ENCODE results near the gene DBN1. TPM values are rescaled to one million over a fixed set of nuclear protein-coding genes. Genes with fewer than 3 reads are reported as not detected.

Gene DBN1
- total and polyA plus RNA-seq, 4 donors, result 23.7 to 140 (median 67.6) TPM

DNA sequence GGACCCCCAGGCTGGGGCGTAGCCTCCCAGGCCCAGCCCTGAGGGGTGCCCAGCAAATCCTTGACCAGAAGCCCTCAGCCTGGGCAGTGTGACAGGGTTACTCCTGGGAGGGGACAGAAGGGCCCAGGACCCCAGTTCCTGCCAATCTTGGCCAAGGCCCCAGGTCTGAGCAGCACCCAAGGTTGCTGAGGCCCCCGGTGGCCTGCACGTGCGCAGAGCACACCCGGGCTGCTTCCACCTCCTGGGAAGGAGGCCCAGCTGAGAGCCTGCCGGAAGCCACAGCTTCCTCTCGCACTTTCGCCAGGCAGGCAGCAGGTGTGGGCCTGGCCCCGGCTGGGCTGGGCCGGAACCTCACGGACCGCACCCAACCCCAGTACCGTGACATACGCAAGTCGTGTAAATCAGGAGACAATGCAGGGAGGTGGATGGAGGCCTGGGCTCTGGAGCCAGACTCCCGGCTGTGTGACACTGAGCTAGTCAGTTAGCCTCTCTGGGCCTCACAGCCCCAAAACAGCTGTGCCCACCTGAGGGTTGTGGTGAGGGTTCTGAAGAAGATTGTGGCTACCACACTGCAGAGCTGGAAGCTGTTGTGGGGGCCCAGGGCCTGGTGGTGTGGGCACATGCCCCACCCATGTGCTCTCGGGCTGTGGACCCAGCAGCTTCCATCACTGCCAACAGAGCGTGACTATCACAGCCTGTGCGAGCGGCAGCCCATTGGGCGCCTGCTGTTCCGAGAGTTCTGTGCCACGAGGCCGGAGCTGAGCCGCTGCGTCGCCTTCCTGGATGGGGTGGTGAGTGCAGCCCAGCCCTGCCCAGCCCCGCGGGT is 41.9 kb downstream of the DBN1 start:
- Histone ChIP-seq H3K4me3 (ENCODE audit: low read length in 2 of 2) (no peak overlapping the region), H3K27me3 (ENCODE audit: control insufficient read depth in 1 of 2, insufficient read depth in 2 of 2, low read length in 1 of 2) (no peaks in the 10 kb centered on the region), H3K36me3 (ENCODE audit: control insufficient read depth in 1 of 2, insufficient read depth in 2 of 2, low read length in 1 of 2) (no peaks in the 10 kb centered on the region), H3K4me1 (ENCODE audit: control insufficient read depth in 1 of 2, insufficient read depth in 2 of 2, low read length in 2 of 2) (peaks cover 0 to 3% of the 10 kb centered on the region in 2 donors), H3K27ac (ENCODE audit: low read depth in 1 of 2, low read length in 2 of 2) (no peak overlapping the region), H3K9me3 (ENCODE audit: control insufficient read depth, low read length) (no peaks in the 10 kb centered on the region)
- peak; percentile 60 to 77 for DNase-seq
- ATAC-seq (ENCODE audit: low FRiP score), result no peak
- intact Hi-C loops (cut with DNase I), result no loop called here
- 82 to 88% methylated on average over 28 to 29 of the region's 29 CpGs for WGBS, 2 donors

DNA sequence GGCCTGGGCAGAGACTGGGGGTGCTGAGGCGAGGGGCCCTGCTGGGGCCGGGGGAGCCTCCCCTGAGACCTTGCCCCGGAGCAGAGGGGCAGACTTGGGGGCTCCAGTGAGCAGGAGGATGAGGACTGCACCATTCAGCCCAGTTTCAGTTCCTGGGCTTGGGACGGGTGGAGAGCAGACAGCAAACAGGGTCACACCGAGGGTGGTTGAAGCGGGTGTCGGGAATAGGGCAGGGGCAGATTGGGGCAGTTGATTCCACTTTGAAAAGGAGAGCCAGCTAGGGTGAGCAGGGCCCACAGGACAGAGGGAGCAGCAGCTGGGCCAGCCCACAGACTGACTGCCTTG is 42.5 kb downstream of the DBN1 start:
- Histone ChIP-seq H3K4me3 (ENCODE audit: low read length in 2 of 2) (no peak overlapping the region), H3K9me3 (ENCODE audit: control insufficient read depth, low read length) (no peaks in the 10 kb centered on the region), H3K27me3 (ENCODE audit: control insufficient read depth in 1 of 2, insufficient read depth in 2 of 2, low read length in 1 of 2) (no peaks in the 10 kb centered on the region), H3K27ac (ENCODE audit: low read depth in 1 of 2, low read length in 2 of 2) (no peak overlapping the region), H3K36me3 (ENCODE audit: control insufficient read depth in 1 of 2, insufficient read depth in 2 of 2, low read length in 1 of 2) (no peaks in the 10 kb centered on the region), H3K4me1 (ENCODE audit: control insufficient read depth in 1 of 2, insufficient read depth in 2 of 2, low read length in 2 of 2) (peaks cover 0 to 3% of the 10 kb centered on the region in 2 donors)
- 92 to 99% methylated on average over 7 of the region's 7 CpGs for WGBS, 2 donors
- ATAC-seq (ENCODE audit: low FRiP score) (no peak), DNase-seq (no peak)
- intact Hi-C loops (cut with DNase I), result no loop called here

DNA sequence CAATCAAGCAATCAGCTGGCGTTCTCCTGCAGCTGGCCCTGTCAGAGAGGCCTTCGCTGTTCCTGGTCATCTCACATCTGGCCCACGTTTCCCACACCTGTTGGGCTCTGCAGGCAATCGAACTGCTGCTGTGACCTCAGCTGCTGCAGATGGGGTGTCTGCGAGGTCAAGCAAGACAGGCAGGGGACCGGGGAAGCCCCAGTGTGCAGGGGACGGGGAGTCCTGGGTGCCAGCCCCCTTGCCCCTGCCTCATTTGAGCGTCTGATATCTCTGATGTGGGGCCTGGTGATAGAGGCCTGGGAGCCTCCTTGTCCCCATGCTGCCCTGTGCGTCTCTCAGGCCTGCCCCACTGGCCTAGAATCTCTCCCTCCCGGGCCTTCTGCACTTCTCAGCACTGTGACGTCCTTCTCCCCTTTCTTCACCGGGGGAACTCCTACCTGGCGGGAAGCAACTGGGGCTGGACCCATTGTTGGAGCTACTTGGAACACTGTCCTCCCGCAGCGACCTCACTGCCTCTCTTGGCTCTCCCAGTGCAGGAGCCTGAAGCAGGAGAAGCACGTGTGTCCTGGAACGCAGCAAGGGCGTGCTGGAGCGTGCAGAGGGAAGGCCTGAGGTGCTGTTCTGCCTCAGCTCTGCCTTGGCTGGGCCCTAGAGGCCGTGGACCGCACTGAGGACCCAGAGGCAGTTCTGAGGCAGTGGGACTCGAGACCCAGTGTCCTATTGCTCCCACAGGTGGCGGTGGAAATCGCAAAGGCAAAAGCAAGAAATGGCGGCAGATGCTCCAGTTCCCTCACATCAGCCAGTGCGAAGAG is 43.1 kb downstream of the DBN1 start:
- DNase-seq (peak in 1 of 2 donors; percentile 49), ATAC-seq (ENCODE audit: low FRiP score) (no peak)
- WGBS, 2 donors, result 94 to 95% methylated on average over 26 of the region's 26 CpGs
- no peak overlapping the region for H3K27ac ChIP-seq (ENCODE audit: low read depth in 1 of 2, low read length in 2 of 2)
- H3K9me3 ChIP-seq (ENCODE audit: control insufficient read depth, low read length), result no peaks in the 10 kb centered on the region
- intact Hi-C loops (cut with DNase I), result no loop called here
- H3K4me3 ChIP-seq (ENCODE audit: low read length in 2 of 2), result no peak overlapping the region
- no peaks in the 10 kb centered on the region for H3K27me3 ChIP-seq (ENCODE audit: control insufficient read depth in 1 of 2, insufficient read depth in 2 of 2, low read length in 1 of 2)
- peaks cover 0 to 3% of the 10 kb centered on the region in 2 donors for H3K4me1 ChIP-seq (ENCODE audit: control insufficient read depth in 1 of 2, insufficient read depth in 2 of 2, low read length in 2 of 2)
- H3K36me3 ChIP-seq (ENCODE audit: control insufficient read depth in 1 of 2, insufficient read depth in 2 of 2, low read length in 1 of 2), result no peaks in the 10 kb centered on the region

DNA sequence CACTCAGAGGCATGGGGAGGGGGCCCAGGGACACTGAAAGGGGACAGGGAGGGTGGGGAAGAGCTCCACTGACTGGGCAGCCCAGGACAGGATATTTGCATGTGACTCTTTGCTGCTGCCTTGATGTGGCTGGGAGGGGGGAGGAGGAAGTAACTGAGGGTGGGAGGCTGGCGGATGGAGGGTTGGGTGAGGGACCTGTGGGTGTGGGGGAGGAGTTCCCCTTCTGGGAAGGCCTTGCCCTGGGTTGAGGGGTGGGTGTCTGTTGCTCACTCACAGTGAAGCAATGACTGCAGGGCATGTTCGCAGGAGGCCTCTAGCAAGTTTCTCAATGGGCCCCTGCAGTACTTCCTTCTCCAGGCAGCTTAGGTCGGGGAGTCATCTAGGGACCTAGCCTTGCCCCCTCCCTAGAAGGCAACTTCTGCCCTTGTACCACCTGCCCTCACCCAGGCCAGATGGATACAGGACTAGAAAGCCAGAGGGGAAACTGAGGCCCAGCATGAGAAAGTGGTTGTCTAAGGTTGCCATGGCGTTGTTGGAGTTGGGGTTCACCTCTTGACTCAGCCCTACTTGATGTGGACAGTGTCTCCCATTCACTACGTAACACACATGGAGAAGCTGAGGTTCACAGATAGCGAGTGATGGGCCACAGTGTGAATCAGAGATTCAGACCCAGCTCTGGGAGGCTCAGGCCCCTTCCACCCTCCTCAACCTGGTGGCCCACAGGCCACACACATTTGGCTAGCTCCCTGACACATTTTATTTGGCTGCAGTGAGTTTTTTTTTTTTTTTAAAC is 44.0 kb downstream of the DBN1 start:
- 90 to 91% methylated on average over 6 of the region's 6 CpGs for WGBS, 2 donors
- Histone ChIP-seq H3K4me1 (ENCODE audit: control insufficient read depth in 1 of 2, insufficient read depth in 2 of 2, low read length in 2 of 2) (peaks cover 0 to 3% of the 10 kb centered on the region in 2 donors), H3K9me3 (ENCODE audit: control insufficient read depth, low read length) (no peaks in the 10 kb centered on the region), H3K27me3 (ENCODE audit: control insufficient read depth in 1 of 2, insufficient read depth in 2 of 2, low read length in 1 of 2) (no peaks in the 10 kb centered on the region), H3K4me3 (ENCODE audit: low read length in 2 of 2) (no peak overlapping the region), H3K27ac (ENCODE audit: low read depth in 1 of 2, low read length in 2 of 2) (no peak overlapping the region), H3K36me3 (ENCODE audit: control insufficient read depth in 1 of 2, insufficient read depth in 2 of 2, low read length in 1 of 2) (no peaks in the 10 kb centered on the region)
- DNase-seq, result peak; percentile 80 to 90
- intact Hi-C loops (cut with DNase I), result no loop called here
- no peak for ATAC-seq (ENCODE audit: low FRiP score)

DNA sequence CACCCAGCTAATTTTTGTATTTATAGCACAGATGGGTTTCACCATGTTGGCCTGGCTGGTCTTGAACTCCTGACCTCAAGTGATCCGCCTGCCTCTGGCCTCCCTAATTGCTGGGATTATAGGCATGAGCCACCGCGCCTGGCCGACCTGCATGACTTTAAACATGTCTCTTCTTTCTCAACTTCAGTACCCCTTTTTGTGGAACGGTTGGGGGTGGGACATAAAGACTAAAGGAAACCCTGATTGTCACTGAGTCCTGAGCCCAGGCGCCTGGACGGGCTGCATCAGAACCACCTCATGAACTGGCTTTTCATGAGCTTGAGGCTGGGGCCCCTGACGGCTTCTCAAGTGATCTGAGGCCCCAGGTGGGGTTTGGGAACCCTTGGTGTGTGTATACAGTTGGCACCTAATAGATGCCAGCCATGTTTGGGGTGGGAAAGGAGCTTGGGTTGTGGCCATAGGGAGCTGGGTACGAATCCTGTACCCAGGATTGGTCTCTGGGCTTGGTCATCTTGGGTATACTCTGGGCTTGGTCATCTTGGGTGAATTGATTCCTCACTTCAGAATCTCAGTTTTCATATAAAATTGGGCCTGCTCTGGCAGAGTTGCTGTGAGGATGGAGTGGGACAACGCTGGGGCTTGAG is 44.7 kb downstream of the DBN1 start:
- intact Hi-C loops (cut with DNase I), result no loop called here
- no peak overlapping the region for H3K27ac ChIP-seq (ENCODE audit: low read depth in 1 of 2, low read length in 2 of 2)
- no peak for DNase-seq

DNA sequence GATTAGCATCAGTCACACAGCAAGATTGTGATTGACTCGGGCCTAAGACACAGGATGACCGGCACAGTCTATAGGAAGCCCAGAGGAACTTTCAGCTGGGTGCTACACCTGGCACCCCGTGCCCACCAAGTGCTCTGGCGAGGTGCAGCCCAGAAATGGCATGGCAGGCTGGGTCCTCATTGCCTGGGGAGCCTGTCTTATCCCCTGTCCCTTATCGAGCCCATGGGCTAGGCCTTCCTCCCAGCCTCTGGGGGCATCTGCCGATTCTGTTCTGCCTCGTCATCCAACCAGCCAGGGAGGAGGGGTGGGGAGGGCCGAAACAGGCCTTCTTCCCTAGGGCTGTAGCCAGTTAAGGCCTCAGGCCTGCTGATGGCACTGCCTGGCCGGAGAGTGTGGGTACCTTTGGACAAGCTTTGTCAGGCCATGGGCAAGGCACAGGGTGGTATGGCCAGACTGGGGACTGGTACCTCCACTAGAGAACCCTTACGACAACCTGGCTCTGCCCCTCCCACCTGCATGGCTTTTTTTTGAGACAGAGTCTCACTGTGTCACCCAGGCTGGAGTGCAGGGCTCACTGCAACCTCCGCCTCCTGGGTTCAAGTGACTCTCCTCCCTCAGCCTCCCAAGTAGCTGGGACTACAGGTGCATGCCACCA is 45.4 kb downstream of the DBN1 start:
- H3K27ac ChIP-seq (ENCODE audit: low read depth in 1 of 2, low read length in 2 of 2), result no peak overlapping the region
- no peak for ATAC-seq (ENCODE audit: low FRiP score)
- DNase-seq, result peak in 1 of 2 donors; percentile 55
- no peaks in the 10 kb centered on the region for H3K27me3 ChIP-seq (ENCODE audit: control insufficient read depth in 1 of 2, insufficient read depth in 2 of 2, low read length in 1 of 2)
- no peaks in the 10 kb centered on the region for H3K36me3 ChIP-seq (ENCODE audit: control insufficient read depth in 1 of 2, insufficient read depth in 2 of 2, low read length in 1 of 2)
- intact Hi-C loops (cut with DNase I), result loop anchor here in 1 of 2 donors (2.0 kb wide), 2 partner anchors 27 to 69 kb away; partner anchors contain the start of gene PDLIM7
- H3K9me3 ChIP-seq (ENCODE audit: control insufficient read depth, low read length), result no peaks in the 10 kb centered on the region
- WGBS, 2 donors, result 81 to 85% methylated on average over 11 of the region's 11 CpGs
- no peak overlapping the region for H3K4me3 ChIP-seq (ENCODE audit: low read length in 2 of 2)
- H3K4me1 ChIP-seq (ENCODE audit: control insufficient read depth in 1 of 2, insufficient read depth in 2 of 2, low read length in 2 of 2), result peaks cover 0 to 3% of the 10 kb centered on the region in 2 donors

More for the DNA sequence above, 44.7 kb downstream of the DBN1 start:
- Histone ChIP-seq H3K27me3 (ENCODE audit: control insufficient read depth in 1 of 2, insufficient read depth in 2 of 2, low read length in 1 of 2) (no peaks in the 10 kb centered on the region), H3K9me3 (ENCODE audit: control insufficient read depth, low read length) (no peaks in the 10 kb centered on the region), H3K4me1 (ENCODE audit: control insufficient read depth in 1 of 2, insufficient read depth in 2 of 2, low read length in 2 of 2) (peaks cover 0 to 3% of the 10 kb centered on the region in 2 donors), H3K36me3 (ENCODE audit: control insufficient read depth in 1 of 2, insufficient read depth in 2 of 2, low read length in 1 of 2) (no peaks in the 10 kb centered on the region), H3K4me3 (ENCODE audit: low read length in 2 of 2) (no peak overlapping the region)
- ATAC-seq (ENCODE audit: low FRiP score), result no peak
- 88 to 89% methylated on average over 10 of the region's 10 CpGs for WGBS, 2 donors

DNA sequence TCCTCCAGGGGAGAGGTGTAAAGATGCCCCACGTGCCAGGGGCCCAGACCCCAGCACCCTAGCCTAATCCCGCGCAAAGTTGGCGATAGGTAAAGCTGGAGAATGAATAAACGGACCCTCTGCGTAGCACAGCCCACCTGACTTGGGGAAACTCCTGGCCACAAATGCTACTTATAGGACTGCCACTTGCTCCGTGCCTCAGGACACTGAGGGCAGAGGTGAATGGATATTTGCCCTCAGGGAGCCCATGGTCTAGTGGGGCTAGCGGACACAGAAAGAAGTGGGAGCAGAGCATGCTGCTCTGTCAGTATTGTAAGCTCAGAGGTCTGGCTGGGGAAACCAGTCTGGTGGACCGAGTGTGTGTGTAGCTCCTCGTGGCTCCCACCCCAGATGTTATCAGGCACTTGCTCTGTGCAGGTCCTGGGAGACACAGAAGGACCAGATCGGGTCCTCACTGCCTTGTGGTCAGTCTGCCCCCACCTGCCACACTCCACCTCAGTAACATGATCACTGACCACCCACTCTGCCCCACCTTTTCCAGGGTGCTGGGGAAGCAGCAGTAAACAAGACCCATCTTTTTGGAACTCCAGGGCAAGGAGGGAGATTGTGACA is 46.1 kb downstream of the DBN1 start:
- DNase-seq, result no peak
- H3K9me3 ChIP-seq (ENCODE audit: control insufficient read depth, low read length), result no peaks in the 10 kb centered on the region
- no peak for ATAC-seq (ENCODE audit: low FRiP score)
- intact Hi-C loops (cut with DNase I), result loop anchor here in 1 of 2 donors (2.0 kb wide), 2 partner anchors 27 to 69 kb away; partner anchors contain the start of gene PDLIM7
- WGBS, 2 donors, result 19 to 22% methylated on average over 11 of the region's 11 CpGs
- peaks cover 0 to 3% of the 10 kb centered on the region in 2 donors for H3K4me1 ChIP-seq (ENCODE audit: control insufficient read depth in 1 of 2, insufficient read depth in 2 of 2, low read length in 2 of 2)
- H3K4me3 ChIP-seq (ENCODE audit: low read length in 2 of 2), result peak overlapping the region; percentile 63 to 86
- H3K27me3 ChIP-seq (ENCODE audit: control insufficient read depth in 1 of 2, insufficient read depth in 2 of 2, low read length in 1 of 2), result no peaks in the 10 kb centered on the region
- H3K36me3 ChIP-seq (ENCODE audit: control insufficient read depth in 1 of 2, insufficient read depth in 2 of 2, low read length in 1 of 2), result no peaks in the 10 kb centered on the region
- H3K27ac ChIP-seq (ENCODE audit: low read depth in 1 of 2, low read length in 2 of 2), result no peak overlapping the region

All from aorta (tissue), 5 donors.